Putamen (tissue), 1 donor: ENCODE measurements around the gene LIMA1.
A peak's percentile ranks its signal among the peaks of the same experiment; 100 is the strongest.
"Not testable (repeated sequence)": the region's sequence is repeated elsewhere in the genome, so short reads cannot be mapped to it uniquely, and the experiment has no call there.

Source experiments
- DNase-seq: peaks from one replicate; pipeline ENCODE4 v3.0.0-alpha.2; 2016; ENCODE audit warnings: low spot score

The LIMA1 gene

GRCh38 chr12:50285253-50285652, 1.9 kb upstream of the LIMA1 start:
- DNase-seq, result no peak

GRCh38 chr12:50282721-50283228, 545 bp downstream of the LIMA1 start:
- DNase-seq, result peak; percentile 16

GRCh38 chr12:50279501-50279900, 3.8 kb downstream of the LIMA1 start:
- DNase-seq, result no peak

GRCh38 chr12:50276912-50277671, 6.2 kb downstream of the LIMA1 start:
- DNase-seq, result no peak

GRCh38 chr12:50276068-50276467, 7.3 kb downstream of the LIMA1 start:
- no peak for DNase-seq

- DNase-seq, result no peak
Observed at GRCh38 chr12:50275556-50275955, 7.8 kb downstream of the LIMA1 start.

GRCh38 chr12:50275127-50275526, 8.2 kb downstream of the LIMA1 start:
- not testable (repeated sequence) for DNase-seq

- DNase-seq, result no peak
Observed at GRCh38 chr12:50271724-50272247, 11.5 kb downstream of the LIMA1 start.

- no peak for DNase-seq
Observed at GRCh38 chr12:50268482-50268881, 14.8 kb downstream of the LIMA1 start.

GRCh38 chr12:50265770-50266524, 17.4 kb downstream of the LIMA1 start:
- no peak for DNase-seq

- no peak for DNase-seq
Observed at GRCh38 chr12:50263832-50264231, 19.5 kb downstream of the LIMA1 start.

GRCh38 chr12:50261654-50262053, 21.7 kb downstream of the LIMA1 start:
- DNase-seq, result no peak

GRCh38 chr12:50258167-50258551, 25.2 kb downstream of the LIMA1 start:
- no peak for DNase-seq

- no peak for DNase-seq
Observed at GRCh38 chr12:50257236-50258166, 25.8 kb downstream of the LIMA1 start.

GRCh38 chr12:50256761-50257160, 26.6 kb downstream of the LIMA1 start:
- no peak for DNase-seq

- no peak for DNase-seq
Observed at GRCh38 chr12:50252977-50253602, 30.2 kb downstream of the LIMA1 start.

- no peak for DNase-seq
Observed at GRCh38 chr12:50251619-50252252, 31.6 kb downstream of the LIMA1 start.

GRCh38 chr12:50249464-50250182, 33.7 kb downstream of the LIMA1 start:
- DNase-seq, result no peak

- no peak for DNase-seq
Observed at GRCh38 chr12:50248883-50249282, 34.4 kb downstream of the LIMA1 start.

- no peak for DNase-seq
Observed at GRCh38 chr12:50248411-50248810, 34.9 kb downstream of the LIMA1 start.
